Measurements from ENCODE around the gene FHOD1. TPM values are rescaled to one million over a fixed set of nuclear protein-coding genes. Genes with fewer than 3 reads are reported as not detected.

The FHOD1 gene
- total RNA-seq, 1 donor from 2014 or later = 17.2 TPM

DNA sequence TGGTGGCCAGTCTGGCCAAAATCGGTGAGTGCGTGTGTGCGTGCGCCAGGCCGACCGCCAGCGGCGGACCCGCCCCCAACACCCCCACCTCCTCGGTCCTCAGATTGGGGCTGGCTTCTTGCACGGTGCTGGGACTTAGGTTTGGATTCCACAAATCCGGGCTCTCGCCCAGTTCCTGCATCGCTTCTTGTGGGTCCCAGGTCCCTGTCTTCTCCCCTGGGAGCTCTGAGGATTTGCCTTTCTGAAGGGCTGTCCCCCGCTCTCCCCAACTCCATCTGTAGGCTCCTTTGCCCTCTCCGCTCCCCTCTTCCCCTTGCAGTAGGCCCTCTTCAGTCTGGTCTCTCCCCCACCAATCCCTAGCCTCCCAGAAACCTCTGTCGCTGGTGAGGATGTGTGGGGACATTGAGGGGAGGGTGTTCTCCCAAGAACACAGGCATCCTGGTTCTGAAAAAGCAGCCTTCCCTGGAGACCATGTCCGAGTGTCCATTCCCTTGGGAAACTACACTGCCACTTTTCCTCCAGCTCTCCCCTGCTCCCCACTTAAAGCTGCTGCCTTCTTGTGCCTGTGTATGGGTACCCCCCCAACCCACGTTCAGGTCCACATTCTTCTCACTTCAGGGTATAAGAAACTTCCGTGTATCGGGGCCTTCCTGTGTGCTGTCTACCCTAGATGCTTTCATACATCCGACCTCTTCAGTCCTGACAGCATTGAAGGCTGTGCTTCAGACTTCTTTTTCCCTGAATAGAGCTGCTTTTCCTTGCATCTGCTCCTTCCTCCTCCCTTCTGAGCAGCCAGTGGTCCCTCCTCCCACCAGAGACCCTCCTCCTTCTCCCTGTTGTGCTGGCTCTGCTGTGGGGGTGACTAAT is 2.1 kb upstream of the FHOD1 start:
- TF ChIP-seq POLR2A (IDR thresholded peaks at IDR 0.05) = no peak
- TF ChIP-seq, protein P1, sequence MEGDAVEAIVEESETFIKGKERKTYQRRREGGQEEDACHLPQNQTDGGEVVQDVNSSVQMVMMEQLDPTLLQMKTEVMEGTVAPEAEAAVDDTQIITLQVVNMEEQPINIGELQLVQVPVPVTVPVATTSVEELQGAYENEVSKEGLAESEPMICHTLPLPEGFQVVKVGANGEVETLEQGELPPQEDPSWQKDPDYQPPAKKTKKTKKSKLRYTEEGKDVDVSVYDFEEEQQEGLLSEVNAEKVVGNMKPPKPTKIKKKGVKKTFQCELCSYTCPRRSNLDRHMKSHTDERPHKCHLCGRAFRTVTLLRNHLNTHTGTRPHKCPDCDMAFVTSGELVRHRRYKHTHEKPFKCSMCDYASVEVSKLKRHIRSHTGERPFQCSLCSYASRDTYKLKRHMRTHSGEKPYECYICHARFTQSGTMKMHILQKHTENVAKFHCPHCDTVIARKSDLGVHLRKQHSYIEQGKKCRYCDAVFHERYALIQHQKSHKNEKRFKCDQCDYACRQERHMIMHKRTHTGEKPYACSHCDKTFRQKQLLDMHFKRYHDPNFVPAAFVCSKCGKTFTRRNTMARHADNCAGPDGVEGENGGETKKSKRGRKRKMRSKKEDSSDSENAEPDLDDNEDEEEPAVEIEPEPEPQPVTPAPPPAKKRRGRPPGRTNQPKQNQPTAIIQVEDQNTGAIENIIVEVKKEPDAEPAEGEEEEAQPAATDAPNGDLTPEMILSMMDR (IDR thresholded peaks at IDR 0.05) = no peak
- no peak for TF ChIP-seq POLR2AphosphoS5 (IDR thresholded peaks at IDR 0.05; ENCODE audit: insufficient read depth in 1 of 2, low read depth in 1 of 2)
- no peaks in the 10 kb centered on the region for H3K27me3 ChIP-seq
- peak overlapping the region; percentile 92 to 93 for H3K4me3 ChIP-seq
- DNase-seq (ENCODE audit: extremely low spot score in 2 of 2) = no peak
- peaks cover 49% of the 10 kb centered on the region for H3K4me1 ChIP-seq
- no peak overlapping the region for H3K27ac ChIP-seq
- H3K36me3 ChIP-seq = no peaks in the 10 kb centered on the region
- no peaks in the 10 kb centered on the region for H3K9me3 ChIP-seq
- intact Hi-C loops (cut with DNase I) = no loop called here

DNA sequence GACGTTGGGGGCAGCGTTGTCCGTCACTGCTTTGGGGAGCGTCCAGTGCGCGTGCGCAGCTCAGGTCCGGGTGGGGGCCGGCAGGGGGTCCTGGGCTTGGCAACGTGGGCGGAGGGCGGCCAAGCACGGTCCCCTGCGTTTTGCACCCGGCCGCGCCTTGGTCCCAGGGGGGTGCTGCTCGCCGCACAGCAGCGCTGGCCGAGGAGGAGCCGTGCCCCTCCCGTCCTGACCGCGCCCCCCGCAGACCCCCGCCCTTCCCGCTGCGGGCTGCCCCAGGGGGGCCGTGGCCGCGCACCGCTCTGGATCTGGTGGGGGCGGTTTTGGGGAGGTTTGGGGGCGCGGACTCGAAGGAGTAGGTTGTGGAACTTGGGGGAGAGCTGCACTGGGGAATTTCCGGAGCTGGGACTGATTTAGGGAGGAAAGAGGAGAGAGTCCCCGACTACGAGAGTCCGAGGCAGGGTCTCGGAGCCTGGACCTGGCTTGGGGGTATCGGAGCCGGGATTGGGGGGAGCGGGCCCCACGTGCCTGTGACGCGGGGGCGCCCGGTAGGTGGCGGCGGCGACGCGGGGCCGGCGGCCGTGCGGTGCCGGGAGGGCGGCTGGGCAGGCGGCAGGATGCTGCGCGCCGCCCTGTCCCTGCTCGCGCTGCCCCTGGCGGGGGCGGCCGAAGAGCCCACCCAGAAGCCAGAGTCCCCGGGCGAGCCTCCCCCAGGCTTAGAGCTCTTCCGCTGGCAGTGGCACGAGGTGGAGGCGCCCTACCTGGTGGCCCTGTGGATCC is 1.3 kb upstream of the FHOD1 start, which contains the start of gene SLC9A5:
SLC9A5 (plus strand) TSS at position 579 of the 777 bp plus-strand sequence; CDS start at position 615, 36 bp downstream.
- peak within 1 kb of the TSS; percentile 59 for H3K27ac ChIP-seq
- H3K4me1 ChIP-seq = peaks cover 58% of the 10 kb centered on the region
- intact Hi-C loops (cut with DNase I) = no loop called here
- no peak for DNase-seq (ENCODE audit: extremely low spot score in 2 of 2)
- H3K36me3 ChIP-seq = no peaks in the 10 kb centered on the region
- H3K27me3 ChIP-seq = no peaks in the 10 kb centered on the region
- TF ChIP-seq POLR2AphosphoS5 (IDR thresholded peaks at IDR 0.05; ENCODE audit: insufficient read depth in 1 of 2, low read depth in 1 of 2) = no peak
- no peak for TF ChIP-seq POLR2A (IDR thresholded peaks at IDR 0.05)
- TF ChIP-seq, protein P1 (IDR thresholded peaks at IDR 0.05) = no peak
- peak within 1 kb of the TSS; percentile 92 to 93 for H3K4me3 ChIP-seq
- no peaks in the 10 kb centered on the region for H3K9me3 ChIP-seq

- Histone ChIP-seq H3K9me3 (no peaks in the 10 kb centered on the region), H3K4me1 (peaks cover 59% of the 10 kb centered on the region), H3K27ac (peak overlapping the region; percentile 59)
These were observed 756 bp upstream of the FHOD1 start for GRCh38 chr16:67248073-67248400.

GRCh38 chr16:67246756-67247191 is 507 bp downstream of the FHOD1 start:
- Histone ChIP-seq H3K27me3 (no peaks in the 10 kb centered on the region), H3K4me3 (peak overlapping the region; percentile 92 to 93), H3K4me1 (peaks cover 59% of the 10 kb centered on the region), H3K36me3 (no peaks in the 10 kb centered on the region), H3K9me3 (no peaks in the 10 kb centered on the region), H3K27ac (peak overlapping the region; percentile 85)
- DNase-seq (ENCODE audit: extremely low spot score in 2 of 2) = no peak
- intact Hi-C loops (cut with DNase I) = no loop called here
- TF ChIP-seq POLR2AphosphoS5 (IDR thresholded peaks at IDR 0.05; ENCODE audit: insufficient read depth in 1 of 2, low read depth in 1 of 2) (no peak), POLR2A (IDR thresholded peaks at IDR 0.05) (no peak)
- TF ChIP-seq, protein P1 (IDR thresholded peaks at IDR 0.05) = no peak

More at GRCh38 chr16:67248073-67248400, 756 bp upstream of the FHOD1 start:
- H3K36me3 ChIP-seq = no peaks in the 10 kb centered on the region
- TF ChIP-seq, protein P1 (IDR thresholded peaks at IDR 0.05) = no peak
- TF ChIP-seq POLR2A (IDR thresholded peaks at IDR 0.05) (no peak), POLR2AphosphoS5 (IDR thresholded peaks at IDR 0.05; ENCODE audit: insufficient read depth in 1 of 2, low read depth in 1 of 2) (no peak)
- H3K27me3 ChIP-seq = no peaks in the 10 kb centered on the region
- peak overlapping the region; percentile 92 to 93 for H3K4me3 ChIP-seq
- intact Hi-C loops (cut with DNase I) = no loop called here
- no peak for DNase-seq (ENCODE audit: extremely low spot score in 2 of 2)

All from vagina (tissue), 2 donors.